PC-9 (cell line): ENCODE data around the gene TLR3. TPM values are rescaled to one million over a fixed set of nuclear protein-coding genes. Genes with fewer than 3 reads are reported as not detected.

ENCODE experiments used
- BruUV-seq: library from RNA; stranded (reverse); fragments of 400-500 nt; replicated peaks from 2 replicates; lab custom pipeline; 2021; lab: Mats Ljungman, UMichigan
- CTCF ChIA-PET: fragments of 300-600 bp; sonication (Branson Sonifier 250); formaldehyde crosslinking; loops from one replicate; lab custom pipeline; 2022; ENCODE audit warnings: antibody characterized with exemption; lab: Charles Lee
- POLR2A ChIA-PET: fragments of 300-600 bp; sonication (Branson Sonifier 250); formaldehyde crosslinking; loops from one replicate; lab custom pipeline; 2022; ENCODE audit warnings: antibody characterized with exemption; ENCODE audit not compliant: unreplicated experiment; lab: Charles Lee
- DNase-seq, 2 experiments: peaks; one replicate each; pipeline versions ENCODE4 v3.0.0 to v3.0.0-alpha.2; 2015 to 2022; ENCODE audit warnings: mixed read lengths in 1 of 2
- H2AFZ ChIP-seq: fragments of 200-600 bp; sonication (generic); 2 replicates; pipeline ENCODE4 v1.8.1; 2017; ENCODE audit warnings: antibody characterized with exemption
- H3F3A ChIP-seq: fragments of 200-600 bp; sonication (generic); 2 replicates; pipeline ENCODE4 v1.8.1; 2017; ENCODE audit warnings: antibody characterized with exemption, mild to moderate bottlenecking, low read depth; ENCODE audit not compliant: insufficient read depth
- H3K27ac ChIP-seq: fragments of 200-600 bp; sonication (generic); 2 replicates; pipeline ENCODE4 v1.6.1; 2016; ENCODE audit warnings: mixed run types
- H3K27me3 ChIP-seq: fragments of 200-600 bp; sonication (generic); 2 replicates; pipeline ENCODE4 v1.6.1; 2016; ENCODE audit warnings: low read depth, mixed run types; ENCODE audit not compliant: insufficient read depth
- H3K36me3 ChIP-seq: fragments of 200-600 bp; sonication (generic); 2 replicates; pipeline ENCODE4 v1.6.1; 2016; ENCODE audit warnings: low read depth, mixed run types
- H3K4me1 ChIP-seq: fragments of 200-600 bp; sonication (generic); replicated peaks from 2 replicates; pipeline ENCODE4 v1.6.1; 2016; ENCODE audit warnings: mixed run types; ENCODE audit not compliant: insufficient read depth
- H3K4me2 ChIP-seq: fragments of 200-600 bp; sonication (generic); 2 replicates; pipeline ENCODE4 v1.6.1; 2017; ENCODE audit warnings: mixed run types
- H3K4me3 ChIP-seq: fragments of 200-600 bp; sonication (generic); 2 replicates; pipeline ENCODE4 v1.6.1; 2016; ENCODE audit warnings: mixed run types
- H3K79me2 ChIP-seq: fragments of 200-600 bp; sonication (generic); 2 replicates; pipeline ENCODE4 v1.6.1; 2017; ENCODE audit warnings: low read depth, mixed run types
- H3K9me2 ChIP-seq: fragments of 200-600 bp; sonication (generic); 2 replicates; pipeline ENCODE4 v1.8.1; 2017; ENCODE audit warnings: mild to moderate bottlenecking; ENCODE audit not compliant: insufficient read depth
- H3K9me3 ChIP-seq: fragments of 200-600 bp; sonication (generic); 2 replicates; pipeline ENCODE4 v1.8.1; 2016; ENCODE audit warnings: low read depth; ENCODE audit not compliant: insufficient read depth
- H4K20me1 ChIP-seq: fragments of 200-600 bp; sonication (generic); 2 replicates; pipeline ENCODE4 v1.8.1; 2017; ENCODE audit not compliant: insufficient read depth
- CTCF ChIP-seq: fragments of 200-600 bp; sonication (generic); conservative IDR thresholded peaks from 2 replicates; pipeline ENCODE4 v1.6.1; 2017; ENCODE audit warnings: mixed run types, antibody characterized with exemption, mild to moderate bottlenecking, moderate library complexity
- EZH2 ChIP-seq: fragments of 200-600 bp; sonication (generic); IDR thresholded peaks from 2 replicates; pipeline ENCODE4 v1.8.0; 2017; ENCODE audit warnings: antibody characterized with exemption, low read depth
- intact Hi-C: fragments of 100-400 bp; cut with micrococcal nuclease; formaldehyde crosslinking; loops from one replicate; pipeline ENCODE4 v1.10.0; 2022; ENCODE audit not compliant: unreplicated experiment
- total RNA-seq: library from RNA; stranded (reverse); gene quantifications from 2 replicates; pipeline ENCODE4 v1.2.3, GENCODE V29; 2021

Gene TLR3
- total RNA-seq, 1 experiment from 2014 or later = 10.3 TPM

DNA sequence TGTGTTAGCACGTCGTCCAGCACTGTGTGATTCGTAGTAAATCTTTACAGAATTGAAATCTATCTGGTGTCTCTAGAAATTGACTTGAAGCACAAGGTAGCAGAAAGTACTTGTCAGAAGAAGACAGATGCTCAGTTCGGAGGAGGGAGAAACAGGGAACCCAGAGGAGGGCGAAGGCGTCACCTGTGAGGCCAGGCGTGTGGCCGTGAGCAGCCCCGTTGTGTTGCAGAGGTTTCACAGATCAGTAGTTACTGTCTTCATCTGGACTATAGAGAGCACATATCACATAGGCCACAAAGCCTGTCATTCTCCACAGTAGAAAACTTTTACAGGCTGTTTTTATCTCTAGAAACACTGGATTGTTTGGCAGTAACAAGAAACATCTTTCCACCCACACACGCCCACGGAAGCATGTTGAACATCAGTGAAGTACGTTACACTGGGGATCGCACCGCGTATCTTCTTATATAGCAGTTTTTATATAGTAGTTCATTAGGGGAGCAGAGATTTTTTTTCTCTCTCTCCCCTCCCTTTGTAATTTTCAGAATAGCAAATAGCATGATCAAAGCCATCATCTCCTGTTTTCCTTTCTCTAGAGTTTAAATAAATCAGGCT lies 48.1 kb upstream of the TLR3 start:
- Histone ChIP-seq H2AFZ (no peak overlapping the region), H3K4me1 (no peaks in the 10 kb centered on the region), H3K4me3 (no peak overlapping the region), H3F3A (no peaks in the 10 kb centered on the region), H3K9me3 (no peaks in the 10 kb centered on the region), H3K36me3 (no peaks in the 10 kb centered on the region), H3K27ac (no peak overlapping the region), H3K9me2 (no peaks in the 10 kb centered on the region), H4K20me1 (no peaks in the 10 kb centered on the region), H3K27me3 (no peaks in the 10 kb centered on the region), H3K4me2 (no peak overlapping the region), H3K79me2 (no peaks in the 10 kb centered on the region)
- no peak for DNase-seq
- CTCF ChIA-PET = interaction anchor here (1.0 to 1.3 kb wide), 3 partner anchors 117 to 380 kb away, joined by 3 to 10 read pairs (median 9); no protein-coding TSS in a partner anchor
- intact Hi-C loops = loop anchor here (1.0 to 2.0 kb wide), 3 partner anchors 124 to 380 kb away; no protein-coding TSS in a partner anchor
- POLR2A ChIA-PET = interaction anchor here (0.5 kb wide), 1 partner anchor 390 kb away, joined by 4 read pairs; no protein-coding TSS in a partner anchor
- TF ChIP-seq EZH2 (no peak), CTCF (no peak)
- BruUV-seq = no TSS peak

- H3K27ac ChIP-seq = no peak overlapping the region
- no peak overlapping the region for H2AFZ ChIP-seq
- no peak overlapping the region for H3K4me3 ChIP-seq
- no peaks in the 10 kb centered on the region for H3F3A ChIP-seq
- no TSS peak for BruUV-seq
- no peaks in the 10 kb centered on the region for H3K4me1 ChIP-seq
- H3K9me3 ChIP-seq = no peaks in the 10 kb centered on the region
- H3K27me3 ChIP-seq = no peaks in the 10 kb centered on the region
- H3K79me2 ChIP-seq = no peaks in the 10 kb centered on the region
- no peak overlapping the region for H3K4me2 ChIP-seq
- POLR2A ChIA-PET = interaction anchor here (0.5 kb wide), 1 partner anchor 390 kb away, joined by 4 read pairs; no protein-coding TSS in a partner anchor
- CTCF ChIA-PET = interaction anchor here (0.6 to 1.3 kb wide), 6 partner anchors 15 to 381 kb away, joined by 3 to 13 read pairs (median 6); no protein-coding TSS in a partner anchor
- no peaks in the 10 kb centered on the region for H3K36me3 ChIP-seq
- no peaks in the 10 kb centered on the region for H4K20me1 ChIP-seq
- no peaks in the 10 kb centered on the region for H3K9me2 ChIP-seq
- intact Hi-C loops = loop anchor here (1.0 to 2.0 kb wide), 3 partner anchors 125 to 381 kb away; no protein-coding TSS in a partner anchor
- DNase-seq = peak in 1 of 2 experiments; percentile 25
- no peak for TF ChIP-seq EZH2
- peak; percentile 58 for TF ChIP-seq CTCF
Observed at GRCh38 chr4:186021461-186022167, 47.3 kb upstream of the TLR3 start.

DNA sequence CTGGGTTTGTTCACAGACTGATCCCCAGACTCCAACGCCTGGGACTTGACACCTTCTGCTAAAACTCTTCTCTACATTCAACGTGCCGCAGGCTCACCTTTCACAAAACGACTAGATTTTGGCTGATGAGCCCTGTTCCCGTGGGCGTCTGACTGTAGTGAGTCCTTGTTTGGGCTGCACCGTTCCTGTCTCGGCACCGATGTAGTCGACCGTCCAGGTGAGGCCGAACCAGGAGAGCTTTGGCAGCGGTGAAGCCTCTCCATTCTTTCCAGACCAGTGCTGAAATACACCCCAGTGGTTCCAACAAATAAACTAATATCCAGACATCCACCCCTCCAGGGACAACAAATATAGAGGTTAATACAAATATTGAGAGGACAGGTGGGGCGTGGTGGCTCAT lies 45.0 kb upstream of the TLR3 start:
- H4K20me1 ChIP-seq = no peaks in the 10 kb centered on the region
- no peaks in the 10 kb centered on the region for H3K79me2 ChIP-seq
- H3K4me2 ChIP-seq = no peak overlapping the region
- no peak overlapping the region for H2AFZ ChIP-seq
- H3K9me2 ChIP-seq = no peaks in the 10 kb centered on the region
- TF ChIP-seq CTCF = no peak
- no peak for TF ChIP-seq EZH2
- no peak for DNase-seq
- H3K4me3 ChIP-seq = no peak overlapping the region
- POLR2A ChIA-PET = no interaction called here
- H3K27me3 ChIP-seq = no peaks in the 10 kb centered on the region
- no peaks in the 10 kb centered on the region for H3K9me3 ChIP-seq
- no peaks in the 10 kb centered on the region for H3K36me3 ChIP-seq
- intact Hi-C loops = no loop called here
- no peaks in the 10 kb centered on the region for H3F3A ChIP-seq
- no peak overlapping the region for H3K27ac ChIP-seq
- BruUV-seq = no TSS peak
- CTCF ChIA-PET = no interaction called here
- no peaks in the 10 kb centered on the region for H3K4me1 ChIP-seq
